DOHH2 (cell line): ENCODE measurements around the gene SNX17.

ENCODE experiments used
- H3F3A ChIP-seq: fragments of 200-600 bp; sonication (generic), shearing (Covaris generic); 2 replicates; pipeline ENCODE4 v1.6.0; 2016; ENCODE audit warnings: antibody characterized with exemption, mild to moderate bottlenecking; ENCODE audit not compliant: control insufficient read depth, insufficient read depth
- H3K27ac ChIP-seq: fragments of 200-600 bp; sonication (generic); 2 replicates; pipeline ENCODE4 v1.5.1; 2014; ENCODE audit warnings: low read depth, mild to moderate bottlenecking, low read length, moderate library complexity
- H3K27me3 ChIP-seq: fragments of 200-600 bp; sonication (generic); 2 replicates; pipeline ENCODE4 v1.6.1; 2014; ENCODE audit warnings: mild to moderate bottlenecking, low read length, mixed read lengths; ENCODE audit not compliant: control insufficient read depth
- H3K36me3 ChIP-seq: fragments of 200-600 bp; sonication (generic); 2 replicates; pipeline ENCODE4 v1.6.1; 2014; ENCODE audit warnings: mild to moderate bottlenecking, low read length, moderate library complexity, mixed read lengths; ENCODE audit not compliant: control insufficient read depth
- H3K4me1 ChIP-seq: fragments of 200-600 bp; sonication (generic); 2 replicates; pipeline ENCODE4 v1.6.1; 2014; ENCODE audit warnings: mild to moderate bottlenecking, low read length, mixed read lengths; ENCODE audit not compliant: control insufficient read depth
- H3K4me2 ChIP-seq: fragments of 200-600 bp; sonication (generic); 2 replicates; pipeline ENCODE4 v1.6.0; 2014; ENCODE audit warnings: mild to moderate bottlenecking, low read length, moderate library complexity
- H3K4me3 ChIP-seq: fragments of 200-600 bp; sonication (generic); 2 replicates; pipeline ENCODE4 v1.5.1; 2014; ENCODE audit warnings: mild to moderate bottlenecking, low read length, mixed read lengths
- H3K79me2 ChIP-seq: fragments of 200-600 bp; sonication (generic); 2 replicates; pipeline ENCODE4 v1.6.1; 2014; ENCODE audit warnings: mild to moderate bottlenecking, low read length, mixed read lengths; ENCODE audit not compliant: control insufficient read depth
- H3K9me2 ChIP-seq: fragments of 200-600 bp; sonication (generic); replicated peaks from 2 replicates; pipeline ENCODE4 v1.6.1; 2014; ENCODE audit warnings: mild to moderate bottlenecking, low read length, mixed read lengths; ENCODE audit not compliant: control insufficient read depth
- H3K9me3 ChIP-seq: fragments of 200-600 bp; sonication (generic); 2 replicates; pipeline ENCODE4 v1.6.1; 2014; ENCODE audit warnings: antibody characterized with exemption, low read length, mixed read lengths; ENCODE audit not compliant: control insufficient read depth, insufficient read depth
- H4K20me1 ChIP-seq: fragments of 200-600 bp; sonication (generic); 2 replicates; pipeline ENCODE4 v1.6.0; 2014; ENCODE audit warnings: low read depth, mild to moderate bottlenecking, antibody characterized with exemption, low read length, moderate library complexity; ENCODE audit not compliant: control insufficient read depth, insufficient read depth
- EZH2phosphoT487 ChIP-seq: fragments of 200-600 bp; sonication (generic); IDR thresholded peaks from 2 replicates; pipeline ENCODE4 v1.6.1; 2017; ENCODE audit warnings: borderline replicate concordance, mild to moderate bottlenecking, antibody characterized with exemption, low read length, moderate library complexity, mixed read lengths
- TF ChIP-seq, protein P1 (sequence below): fragments of 200-600 bp; sonication (generic); IDR thresholded peaks from one replicate; pipeline ENCODE4 v1.5.1; 2014; ENCODE audit warnings: antibody characterized with exemption, mild to moderate bottlenecking, low read depth, low read length; ENCODE audit not compliant: poor library complexity, severe bottlenecking

Gene SNX17

DNA sequence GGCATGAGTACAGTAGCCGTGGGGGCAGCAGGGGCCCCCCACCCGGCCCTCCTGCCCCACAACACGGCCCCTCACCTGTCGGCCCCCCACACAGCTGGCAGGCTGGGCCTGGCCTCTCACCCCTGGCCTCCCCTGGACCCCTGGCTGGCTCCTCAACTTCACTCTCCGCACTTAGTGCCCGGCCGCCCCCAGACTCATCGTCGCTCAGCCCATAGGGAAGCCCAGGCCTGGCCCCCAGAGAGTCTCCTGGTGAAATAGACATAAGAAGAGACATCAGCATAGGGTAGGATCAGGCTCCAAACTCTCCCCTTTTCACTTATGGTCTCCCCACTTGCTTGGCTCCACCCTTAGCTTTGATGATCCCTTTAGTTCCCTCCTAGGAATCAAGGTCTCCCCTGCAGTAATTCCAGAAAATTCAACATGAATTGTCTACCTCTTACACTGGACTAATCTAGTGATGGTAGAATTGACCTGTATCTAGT lies 8.4 kb downstream of the SNX17 start:
- Histone ChIP-seq H3K4me3 (peak overlapping the region; percentile 81), H3K36me3 (peaks cover 86% of the 10 kb centered on the region)

DNA sequence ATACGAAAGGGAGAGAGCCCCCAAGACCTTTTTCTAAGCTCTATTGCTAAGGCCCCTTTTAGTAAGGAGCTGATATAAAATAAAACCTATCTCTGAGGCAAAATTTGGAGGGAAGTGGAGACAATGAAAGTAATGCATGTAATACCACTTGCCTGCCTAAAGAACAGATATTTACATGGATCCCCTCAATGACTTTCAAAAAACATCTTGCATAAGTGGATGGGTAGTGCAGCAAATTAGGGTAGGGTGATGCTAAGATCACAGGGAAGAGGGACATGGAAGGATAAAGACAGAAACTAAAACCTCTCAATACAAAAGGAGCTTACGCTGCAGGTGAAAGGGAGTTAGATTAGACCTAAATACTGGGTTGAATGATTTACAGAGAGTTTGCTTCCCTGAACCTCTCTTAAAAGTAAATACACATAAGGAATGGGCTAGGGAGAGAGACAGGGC lies 9.0 kb downstream of the SNX17 start:
- Histone ChIP-seq H3F3A (peaks cover 28% of the 10 kb centered on the region), H4K20me1 (no peaks in the 10 kb centered on the region)
- TF ChIP-seq, protein P1, sequence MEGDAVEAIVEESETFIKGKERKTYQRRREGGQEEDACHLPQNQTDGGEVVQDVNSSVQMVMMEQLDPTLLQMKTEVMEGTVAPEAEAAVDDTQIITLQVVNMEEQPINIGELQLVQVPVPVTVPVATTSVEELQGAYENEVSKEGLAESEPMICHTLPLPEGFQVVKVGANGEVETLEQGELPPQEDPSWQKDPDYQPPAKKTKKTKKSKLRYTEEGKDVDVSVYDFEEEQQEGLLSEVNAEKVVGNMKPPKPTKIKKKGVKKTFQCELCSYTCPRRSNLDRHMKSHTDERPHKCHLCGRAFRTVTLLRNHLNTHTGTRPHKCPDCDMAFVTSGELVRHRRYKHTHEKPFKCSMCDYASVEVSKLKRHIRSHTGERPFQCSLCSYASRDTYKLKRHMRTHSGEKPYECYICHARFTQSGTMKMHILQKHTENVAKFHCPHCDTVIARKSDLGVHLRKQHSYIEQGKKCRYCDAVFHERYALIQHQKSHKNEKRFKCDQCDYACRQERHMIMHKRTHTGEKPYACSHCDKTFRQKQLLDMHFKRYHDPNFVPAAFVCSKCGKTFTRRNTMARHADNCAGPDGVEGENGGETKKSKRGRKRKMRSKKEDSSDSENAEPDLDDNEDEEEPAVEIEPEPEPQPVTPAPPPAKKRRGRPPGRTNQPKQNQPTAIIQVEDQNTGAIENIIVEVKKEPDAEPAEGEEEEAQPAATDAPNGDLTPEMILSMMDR: no peak
- TF ChIP-seq EZH2phosphoT487: no peak

More for the DNA sequence above, 8.4 kb downstream of the SNX17 start:
- peaks cover 10% of the 10 kb centered on the region for H3K79me2 ChIP-seq
- H3K9me2 ChIP-seq: no peaks in the 10 kb centered on the region
- peaks cover 23% of the 10 kb centered on the region for H3K4me1 ChIP-seq
- H3K27me3 ChIP-seq: no peaks in the 10 kb centered on the region
- TF ChIP-seq, protein P1: no peak
- no peak for TF ChIP-seq EZH2phosphoT487
- H4K20me1 ChIP-seq: no peaks in the 10 kb centered on the region
- peak overlapping the region; percentile 86 for H3K4me2 ChIP-seq
- peaks cover 28% of the 10 kb centered on the region for H3F3A ChIP-seq
- H3K27ac ChIP-seq: peak overlapping the region; percentile 51
- no peaks in the 10 kb centered on the region for H3K9me3 ChIP-seq

DNA sequence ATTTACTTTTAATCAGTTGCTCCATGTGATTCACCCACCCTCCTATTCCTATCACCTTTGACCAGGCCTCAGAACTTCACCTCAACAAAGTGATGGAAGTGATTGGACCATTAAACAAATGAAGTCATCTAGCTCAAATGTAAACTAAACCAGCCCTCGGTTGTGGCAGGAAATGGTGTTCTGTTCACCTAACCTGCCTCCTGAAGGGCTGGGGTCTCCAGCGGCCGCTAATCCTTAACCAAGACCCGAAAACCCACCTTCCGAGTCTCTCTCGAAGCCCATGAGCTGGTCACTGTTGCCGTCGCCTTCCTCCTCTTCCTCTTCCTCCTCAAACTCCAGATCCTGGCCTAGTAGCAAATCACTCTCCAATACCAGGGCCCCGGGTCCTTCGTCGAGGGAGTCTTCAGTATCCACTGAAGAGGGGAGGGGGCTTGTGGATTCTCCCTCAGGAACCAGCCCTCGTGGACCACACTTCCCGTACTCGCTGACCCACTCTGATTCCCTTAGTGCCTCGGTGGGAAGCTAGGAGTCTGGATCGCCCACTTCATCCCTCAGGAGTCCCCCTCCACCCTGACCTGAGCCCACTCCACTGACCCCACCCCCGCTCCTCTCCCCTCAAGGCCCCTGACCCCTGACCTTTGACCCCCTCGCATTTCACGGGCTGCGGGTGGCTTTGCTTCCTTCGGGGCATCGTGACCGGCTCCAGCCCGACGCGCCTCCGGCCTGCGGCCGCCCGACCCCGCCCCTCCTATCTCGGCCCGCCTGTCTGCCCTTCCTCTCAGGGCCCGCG lies 9.6 kb downstream of the SNX17 start:
- H3K4me1 ChIP-seq: peaks cover 23% of the 10 kb centered on the region
- no peaks in the 10 kb centered on the region for H3K27me3 ChIP-seq
- H3K36me3 ChIP-seq: peaks cover 86% of the 10 kb centered on the region
- H3K9me2 ChIP-seq: no peaks in the 10 kb centered on the region
- peak overlapping the region; percentile 81 for H3K4me3 ChIP-seq
- peak overlapping the region; percentile 86 for H3K4me2 ChIP-seq
- no peaks in the 10 kb centered on the region for H3K9me3 ChIP-seq
- no peaks in the 10 kb centered on the region for H4K20me1 ChIP-seq
- peaks cover 28% of the 10 kb centered on the region for H3F3A ChIP-seq
- H3K79me2 ChIP-seq: peaks cover 9% of the 10 kb centered on the region
- peak overlapping the region; percentile 51 for H3K27ac ChIP-seq
- TF ChIP-seq, protein P1: no peak
- no peak for TF ChIP-seq EZH2phosphoT487

More for the DNA sequence above, 9.0 kb downstream of the SNX17 start:
- Histone ChIP-seq H3K27ac (peak overlapping the region; percentile 51), H3K9me2 (no peaks in the 10 kb centered on the region), H3K4me1 (peaks cover 23% of the 10 kb centered on the region), H3K4me3 (peak overlapping the region; percentile 81), H3K4me2 (peak overlapping the region; percentile 86), H3K27me3 (no peaks in the 10 kb centered on the region), H3K79me2 (peaks cover 9% of the 10 kb centered on the region), H3K9me3 (no peaks in the 10 kb centered on the region), H3K36me3 (peaks cover 86% of the 10 kb centered on the region)
